PFSK-1 (cell line): ENCODE data around the gene PAF1.

Source experiments
- POLR2AphosphoS5 ChIP-seq: IDR thresholded peaks from 2 replicates; pipeline ENCODE4 v1.6.1; 2012; ENCODE audit warnings: low read depth, mild to moderate bottlenecking, control low read depth, low read length, moderate library complexity
- REST ChIP-seq, 2 experiments: IDR thresholded peaks; 2 replicates each; pipeline versions ENCODE4 v1.6.1 to v1.8.0; 2011 to 2012; ENCODE audit warnings: low read depth in 2 of 2, low read length in 2 of 2, control low read depth in 1 of 2, inconsistent platforms in 1 of 2, mild to moderate bottlenecking in 1 of 2, moderate library complexity in 1 of 2; ENCODE audit not compliant: insufficient read depth in 1 of 2

- TF ChIP-seq REST (IDR thresholded peaks at IDR 0.05; ENCODE audit: insufficient read depth in 1 of 2, low read depth in 2 of 2, low read length in 2 of 2) (no peak), POLR2AphosphoS5 (no peak)
These were observed 34.3 kb downstream of the PAF1 start for GRCh38 chr19:39356647-39357046.
